Tibial nerve (tissue), 4 donors: ENCODE data around the gene AUTS2.

ENCODE experiments used
- CTCF ChIP-seq, 5 experiments: fragments of 200-600 bp in 3 of 5; fragments of 450-650 bp in 2 of 5; sonication (generic) in 3 of 5; IDR thresholded peaks; one replicate each; pipeline ENCODE4 v1.5.1; 2016 to 2019; ENCODE audit warnings: antibody characterized with exemption in 5 of 5, mild to moderate bottlenecking in 3 of 5, moderate library complexity in 2 of 5
- EP300 ChIP-seq, 2 donors: sonication (generic); formaldehyde crosslinking; IDR thresholded peaks; one replicate each; pipeline ENCODE4 v1.6.1; 2017; ENCODE audit warnings: antibody characterized with exemption in 2 of 2, mild to moderate bottlenecking in 1 of 2
- POLR2A ChIP-seq, 2 donors: fragments of 450-650 bp; IDR thresholded peaks; one replicate each; pipeline ENCODE4 v1.6.1; 2017; ENCODE audit warnings: antibody characterized with exemption in 2 of 2, mild to moderate bottlenecking in 2 of 2, moderate library complexity in 2 of 2

GRCh38 chr7:70408891-70409290, 810.6 kb downstream of the AUTS2 start:
- no peak for TF ChIP-seq CTCF (IDR thresholded peaks at IDR 0.05)
- no peak for TF ChIP-seq EP300 (IDR thresholded peaks at IDR 0.05)
- no peak for TF ChIP-seq POLR2A (IDR thresholded peaks at IDR 0.05)
